Osteoblast (primary cell): ENCODE data around the gene RNASE8. TPM values are rescaled to one million over a fixed set of nuclear protein-coding genes. Genes with fewer than 3 reads are reported as not detected.
A peak's percentile ranks its signal among the peaks of the same experiment; 100 is the strongest.

Experiments
- DNase-seq: peaks from one replicate; pipeline ENCODE4 v3.0.0; 2011; ENCODE audit warnings: low spot score, mixed read lengths; ENCODE audit not compliant: insufficient read length; ENCODE audit errors: missing footprints
- H2AFZ ChIP-seq: 2 replicates; pipeline ENCODE4 v1.6.0; 2011; ENCODE audit warnings: mild to moderate bottlenecking, low read length
- H3K27ac ChIP-seq: 2 replicates; pipeline ENCODE4 v1.5.1; 2011; ENCODE audit warnings: mild to moderate bottlenecking, low read depth, low read length, moderate library complexity
- H3K27me3 ChIP-seq: 2 replicates; pipeline ENCODE4 v1.6.0; 2012; ENCODE audit warnings: mild to moderate bottlenecking, control low read depth, inconsistent platforms, low read length, moderate library complexity; ENCODE audit not compliant: insufficient read depth
- H3K36me3 ChIP-seq: 2 replicates; pipeline ENCODE4 v1.5.1; 2011; ENCODE audit warnings: mild to moderate bottlenecking, low read length, control low read depth, moderate library complexity; ENCODE audit not compliant: insufficient read depth
- H3K4me1 ChIP-seq: 2 replicates; pipeline ENCODE4 v1.5.1; 2011; ENCODE audit warnings: mild to moderate bottlenecking, low read length, control low read depth, moderate library complexity; ENCODE audit not compliant: insufficient read depth
- H3K4me2 ChIP-seq: 2 replicates; pipeline ENCODE4 v1.6.0; 2011; ENCODE audit warnings: mild to moderate bottlenecking, low read length; ENCODE audit not compliant: insufficient read depth
- H3K4me3 ChIP-seq: fragments of 200-600 bp; sonication (generic); 3 replicates; pipeline ENCODE4 v1.5.1; 2012; ENCODE audit warnings: mild to moderate bottlenecking, low read length, inconsistent platforms; ENCODE audit not compliant: insufficient read depth
- H3K79me2 ChIP-seq: 2 replicates; pipeline ENCODE4 v1.6.0; 2012; ENCODE audit warnings: mild to moderate bottlenecking, low read length, control low read depth, inconsistent platforms; ENCODE audit not compliant: insufficient read depth
- H3K9me3 ChIP-seq: 2 replicates; pipeline ENCODE4 v1.5.1; 2011; ENCODE audit warnings: low read depth, low read length, control low read depth
- H4K20me1 ChIP-seq: 2 replicates; pipeline ENCODE4 v1.6.0; 2012; ENCODE audit warnings: mild to moderate bottlenecking, low read length, control low read depth; ENCODE audit not compliant: insufficient read depth
- CTCF ChIP-seq: IDR thresholded peaks from 2 replicates; pipeline ENCODE4 v1.5.1; 2011; ENCODE audit warnings: mild to moderate bottlenecking, low read depth, low read length, moderate library complexity; ENCODE audit errors: extremely low read depth
- total RNA-seq: library from RNA; depleted of rRNA; stranded (reverse); fragments of >200 nt; gene quantifications from 2 replicates; pipeline ENCODE4 v1.2.3, GENCODE V29; 2012

The RNASE8 gene
- total RNA-seq, 1 donor = not detected

GRCh38 chr14:21078287-21078686 is 20.7 kb downstream of the RNASE8 start:
- H3K27me3 ChIP-seq = no peaks in the 10 kb centered on the region
- no peak for TF ChIP-seq CTCF
- peaks cover 15% of the 10 kb centered on the region for H4K20me1 ChIP-seq
- DNase-seq = peak; percentile 64
- no peaks in the 10 kb centered on the region for H3K9me3 ChIP-seq
- no peaks in the 10 kb centered on the region for H3K4me1 ChIP-seq
- no peak overlapping the region for H3K27ac ChIP-seq
- H3K79me2 ChIP-seq = peaks cover 10% of the 10 kb centered on the region
- no peak overlapping the region for H3K4me3 ChIP-seq
- H3K4me2 ChIP-seq = no peak overlapping the region
- peaks cover 85% of the 10 kb centered on the region for H3K36me3 ChIP-seq
- no peak overlapping the region for H2AFZ ChIP-seq

- Histone ChIP-seq H3K27me3 (no peaks in the 10 kb centered on the region), H3K79me2 (peaks cover 6% of the 10 kb centered on the region), H2AFZ (no peak overlapping the region), H3K9me3 (no peaks in the 10 kb centered on the region), H4K20me1 (peaks cover 14% of the 10 kb centered on the region), H3K4me1 (no peaks in the 10 kb centered on the region), H3K36me3 (peaks cover 82% of the 10 kb centered on the region), H3K4me3 (no peak overlapping the region), H3K27ac (no peak overlapping the region), H3K4me2 (no peak overlapping the region)
- DNase-seq = no peak
- TF ChIP-seq CTCF = no peak
These were observed 21.1 kb downstream of the RNASE8 start for GRCh38 chr14:21078726-21079125.

- no peaks in the 10 kb centered on the region for H3K27me3 ChIP-seq
- no peak overlapping the region for H3K4me3 ChIP-seq
- peaks cover 6% of the 10 kb centered on the region for H4K20me1 ChIP-seq
- TF ChIP-seq CTCF = no peak
- peak; percentile 43 for DNase-seq
- H3K4me2 ChIP-seq = no peak overlapping the region
- H3K36me3 ChIP-seq = peaks cover 85% of the 10 kb centered on the region
- H2AFZ ChIP-seq = no peak overlapping the region
- no peaks in the 10 kb centered on the region for H3K9me3 ChIP-seq
- H3K79me2 ChIP-seq = no peaks in the 10 kb centered on the region
- peaks cover 10% of the 10 kb centered on the region for H3K4me1 ChIP-seq
- H3K27ac ChIP-seq = no peak overlapping the region
These were observed 24.0 kb downstream of the RNASE8 start for GRCh38 chr14:21081521-21082142.

GRCh38 chr14:21083565-21084325 is 26.1 kb downstream of the RNASE8 start:
- peak; percentile 82 for DNase-seq
- Histone ChIP-seq H3K27me3 (no peaks in the 10 kb centered on the region), H3K4me1 (peaks cover 10% of the 10 kb centered on the region), H3K27ac (no peak overlapping the region), H3K4me2 (no peak overlapping the region), H3K4me3 (no peak overlapping the region), H3K79me2 (no peaks in the 10 kb centered on the region), H2AFZ (no peak overlapping the region), H3K9me3 (no peaks in the 10 kb centered on the region), H4K20me1 (peaks cover 2% of the 10 kb centered on the region), H3K36me3 (peaks cover 69% of the 10 kb centered on the region)
- no peak for TF ChIP-seq CTCF
